GM23338 (cell line): ENCODE data around the gene VPS37C. TPM values are rescaled to one million over a fixed set of nuclear protein-coding genes. Genes with fewer than 3 reads are reported as not detected.
A peak's percentile ranks its signal among the peaks of the same experiment; 100 is the strongest.

Experiments used
- ATAC-seq: fragments of 200-7000 bp; cut with Tn5 transposase; 3 replicates; pipeline ENCODE4 v1.9.1; 2020
- DNase-seq: peaks from one replicate; pipeline ENCODE4 v3.0.0-alpha.2; 2015; ENCODE audit warnings: low spot score
- H2AFZ ChIP-seq: fragments of 200-600 bp; sonication (generic); 2 replicates; pipeline ENCODE4 v1.8.0; 2016; ENCODE audit warnings: antibody characterized with exemption, mild to moderate bottlenecking, moderate library complexity
- H3F3A ChIP-seq: fragments of 200-600 bp; sonication (generic); replicated peaks from 2 replicates; pipeline ENCODE4 v1.8.0; 2017; ENCODE audit warnings: antibody characterized with exemption, mixed run types, low read depth
- H3K27ac ChIP-seq: fragments of 200-600 bp; sonication (generic); 2 replicates; pipeline ENCODE4 v1.6.1; 2016; ENCODE audit warnings: low read depth
- H3K27me3 ChIP-seq: fragments of 200-600 bp; sonication (generic); 2 replicates; pipeline ENCODE4 v1.8.0; 2016; ENCODE audit warnings: mild to moderate bottlenecking, mixed run types, moderate library complexity; ENCODE audit not compliant: insufficient read depth
- H3K36me3 ChIP-seq: fragments of 200-600 bp; sonication (generic); 2 replicates; pipeline ENCODE4 v1.8.0; 2016; ENCODE audit warnings: mild to moderate bottlenecking; ENCODE audit not compliant: insufficient read depth
- H3K4me1 ChIP-seq: fragments of 200-600 bp; sonication (generic); 2 replicates; pipeline ENCODE4 v1.8.0; 2016; ENCODE audit warnings: mild to moderate bottlenecking, moderate library complexity; ENCODE audit not compliant: insufficient read depth
- H3K4me2 ChIP-seq: fragments of 200-600 bp; sonication (generic); 2 replicates; pipeline ENCODE4 v1.7.1; 2017; ENCODE audit warnings: mixed run types
- H3K4me3 ChIP-seq: fragments of 200-600 bp; sonication (generic); 2 replicates; pipeline ENCODE4 v1.6.1; 2016; ENCODE audit warnings: mixed run types
- H3K79me2 ChIP-seq: fragments of 200-600 bp; sonication (generic); replicated peaks from 2 replicates; pipeline ENCODE4 v1.8.0; 2017; ENCODE audit warnings: mild to moderate bottlenecking; ENCODE audit not compliant: insufficient read depth
- H3K9me2 ChIP-seq: fragments of 200-600 bp; sonication (generic); 2 replicates; pipeline ENCODE4 v1.8.0; 2017; ENCODE audit not compliant: insufficient read depth
- H4K20me1 ChIP-seq: fragments of 200-600 bp; sonication (generic); replicated peaks from 2 replicates; pipeline ENCODE4 v1.8.0; 2017; ENCODE audit warnings: mild to moderate bottlenecking; ENCODE audit not compliant: insufficient read depth
- H3K27ac Mint-ChIP-seq: 2 replicates; pipeline ENCODE4 v1.8.0; 2020; ENCODE audit warnings: inconsistent platforms, mild to moderate bottlenecking, moderate library complexity, mixed read lengths
- H3K27me3 Mint-ChIP-seq: 3 replicates; pipeline ENCODE4 v1.8.0; 2022; ENCODE audit warnings: low read depth, mild to moderate bottlenecking, moderate library complexity, mixed read lengths, inconsistent platforms; ENCODE audit not compliant: insufficient read depth, poor library complexity
- H3K36me3 Mint-ChIP-seq: 3 replicates; pipeline ENCODE4 v1.8.0; 2021; ENCODE audit warnings: low read depth, mild to moderate bottlenecking, inconsistent platforms, moderate library complexity, mixed read lengths
- H3K4me1 Mint-ChIP-seq: 3 replicates; pipeline ENCODE4 v1.8.0; 2020; ENCODE audit warnings: mild to moderate bottlenecking, inconsistent platforms, mixed read lengths
- H3K4me3 Mint-ChIP-seq: 3 replicates; pipeline ENCODE4 v1.8.0; 2021; ENCODE audit warnings: moderate library complexity, mild to moderate bottlenecking, inconsistent platforms, mixed read lengths
- H3K9me3 Mint-ChIP-seq: 3 replicates; pipeline ENCODE4 v1.8.0; 2020; ENCODE audit warnings: moderate library complexity, mild to moderate bottlenecking, inconsistent platforms, mixed read lengths
- CTCF ChIP-seq, 2 experiments: fragments of 200-600 bp in 1 of 2; sonication (generic) in 1 of 2; conservative IDR thresholded peaks; 2 replicates each; pipeline versions ENCODE4 v1.5.1 to v1.6.1; 2016 to 2017; ENCODE audit warnings: antibody characterized with exemption in 2 of 2, low read depth in 2 of 2, mild to moderate bottlenecking in 2 of 2, moderate library complexity in 1 of 2
- ETS1 ChIP-seq: IDR thresholded peaks from 2 replicates; pipeline ENCODE4 v1.6.1; 2016; ENCODE audit warnings: antibody characterized with exemption
- EZH2 ChIP-seq: fragments of 200-600 bp; sonication (generic); IDR thresholded peaks from one replicate; pipeline ENCODE4 v1.8.0; 2017; ENCODE audit warnings: antibody characterized with exemption, mild to moderate bottlenecking, low read depth; ENCODE audit not compliant: unreplicated experiment
- NANOG ChIP-seq: IDR thresholded peaks from 2 replicates; pipeline ENCODE4 v1.6.1; 2016; ENCODE audit warnings: antibody characterized with exemption, borderline replicate concordance
- POLR2AphosphoS5 ChIP-seq: IDR thresholded peaks from 2 replicates; pipeline ENCODE4 v1.6.1; 2016; ENCODE audit warnings: antibody characterized with exemption, low read depth
- REST ChIP-seq: IDR thresholded peaks from one replicate; pipeline ENCODE4 v1.6.1; 2018; ENCODE audit warnings: antibody characterized with exemption; ENCODE audit not compliant: unreplicated experiment
- ZNF331 ChIP-seq: fragments of 250-450 bp; sonication (Bioruptor Pico); IDR thresholded peaks from 2 replicates; pipeline ENCODE4 v1.5.0; 2020; ENCODE audit warnings: low read depth, mild to moderate bottlenecking, moderate library complexity
- polyA plus RNA-seq: library from polyadenylated mRNA; unstranded; fragments of >200 nt; fragmentation: Nextera tagmentation; extraction: Ambion mirVana; gene quantifications from 2 replicates; pipeline ENCODE4 v1.2.1, GENCODE V29; 2016
- total RNA-seq: library from RNA; depleted of rRNA; stranded (reverse); fragments of >200 nt; shearing (Covaris generic); gene quantifications from 2 replicates; pipeline ENCODE4 v1.2.3, GENCODE V29; 2014

VPS37C gene
- total and polyA plus RNA-seq, 2 experiments from 2014 or later = 8.8 to 19.4 TPM

- TF ChIP-seq NANOG (no peak), ETS1 (no peak), EZH2 (no peak)
Measured at GRCh38 chr11:61194981-61195695, 33.9 kb upstream of the VPS37C start (continued).

- Mint-ChIP-seq H3K27ac (no peak overlapping the region), H3K9me3 (peaks cover 7% of the 10 kb centered on the region; the same call in 2 of the 3 replicates), H3K4me1 (peaks cover 2% of the 10 kb centered on the region; the same call in 1 of the 3 replicates), H3K27me3 (peaks cover 9% of the 10 kb centered on the region), H3K36me3 (no peaks in the 10 kb centered on the region), H3K4me3 (no peak overlapping the region)
- Histone ChIP-seq H3K9me2 (no peaks in the 10 kb centered on the region), H3K4me2 (no peak overlapping the region), H3K27ac (no peak overlapping the region), H2AFZ (peak overlapping the region; percentile 95; the same call in 1 of the 2 replicates), H3K36me3 (no peaks in the 10 kb centered on the region), H3F3A (no peaks in the 10 kb centered on the region), H3K4me1 (no peaks in the 10 kb centered on the region), H3K4me3 (no peak overlapping the region), H3K79me2 (no peaks in the 10 kb centered on the region), H3K27me3 (no peaks in the 10 kb centered on the region), H4K20me1 (no peaks in the 10 kb centered on the region)
- ATAC-seq = peak; percentile 68
- no peak for TF ChIP-seq REST
- no peak for TF ChIP-seq ZNF331 (CRISPR knock-in tag)
- TF ChIP-seq POLR2AphosphoS5 = no peak
- TF ChIP-seq CTCF (conservative IDR thresholded peaks at IDR 0.05; ENCODE audit: low read depth in 2 of 2) = no peak
- DNase-seq = peak; percentile 5
Measured at GRCh38 chr11:61194169-61194671, 33.0 kb upstream of the VPS37C start.
